ENCODE measurements around the gene FAN1. TPM values are rescaled to one million over a fixed set of nuclear protein-coding genes. Genes with fewer than 3 reads are reported as not detected.

FAN1 gene
- total and polyA plus RNA-seq, 2 of the 13 experiments (the other 11 are each of a cell fraction or from before 2014, with no cell fraction given), result 10.8 to 20.1 TPM

- no peak for TF ChIP-seq LCORL (IDR thresholded peaks at IDR 0.05)
- TF ChIP-seq LCORL (CRISPR knock-in tag; IDR thresholded peaks at IDR 0.05), result no peak; the same call in 1 of the 2 replicates
- TF ChIP-seq ZNF143 (CRISPR knock-in tag; IDR thresholded peaks at IDR 0.05), result peak; percentile 41; the same call in 1 of the 2 replicates
Observed at GRCh38 chr15:30991255-30992235, 87.8 kb downstream of the FAN1 start, which contains the start of gene MTMR10 (continued).

GRCh38 chr15:30992249-30992864, 88.6 kb downstream of the FAN1 start:
- Histone ChIP-seq H3K4me1 (ENCODE audit: insufficient read depth, low read length) (peaks cover 35% of the 10 kb centered on the region), H3K4me2 (ENCODE audit: low read depth, low read length) (peak overlapping the region; percentile 93), H3K27me3 (ENCODE audit: control insufficient read depth in 1 of 2, insufficient read depth in 2 of 2, low read length in 2 of 2) (no peaks in the 10 kb centered on the region; a peak in 1 of 5 replicates), H3K79me2 (ENCODE audit: insufficient read depth, low read length) (peaks cover 23% of the 10 kb centered on the region), H3K9me3 (ENCODE audit: low read length) (no peaks in the 10 kb centered on the region), H3K36me3 (replicated peaks in 1 of 2; ENCODE audit: control insufficient read depth in 1 of 2, insufficient read depth in 2 of 2, low read length in 2 of 2) (peaks cover 0 to 4% of the 10 kb centered on the region in 2 experiments; a peak in 1 of 5 replicates), H3K27ac (ENCODE audit: extremely low read length, insufficient read depth, low read length) (peak overlapping the region; percentile 89), H3K9ac (ENCODE audit: insufficient read depth, low read depth, low read length) (peak overlapping the region; percentile 96), H2AFZ (ENCODE audit: low read length) (peak overlapping the region; percentile 29), H3K4me3 (replicated peaks in 1 of 3; ENCODE audit: insufficient read depth in 1 of 3, low read depth in 2 of 3, low read length in 3 of 3) (peak overlapping the region; percentile 93 to 98 (median 97)), H4K20me1 (ENCODE audit: insufficient read depth, low read length) (no peaks in the 10 kb centered on the region)
- 22% methylated on average over 7 of the region's 7 CpGs for WGBS (ENCODE audit: low lambda C conversion rate)
- ATAC-seq (peak; percentile 9; the same call in 1 of the 3 replicates), FAIRE-seq (no peak), DNase-seq (ENCODE audit: low spot score) (peak; percentile 27)
- BruUV-seq (replicated peaks), result no TSS peak
- TF ChIP-seq SAP130 (CRISPR knock-in tag; IDR thresholded peaks at IDR 0.05; ENCODE audit: low read depth) (0 out of 2 replicates have a peak, but pooled peaks have one; percentile 5), KMT2A (CRISPR knock-in tag; IDR thresholded peaks at IDR 0.05) (peak; percentile 18; the same call in 1 of the 2 replicates), ZNF7 (CRISPR knock-in tag; IDR thresholded peaks at IDR 0.05) (no peak), ZC3H4 (CRISPR knock-in tag; IDR thresholded peaks at IDR 0.05; ENCODE audit: borderline replicate concordance) (peak; percentile 85; the same call in 1 of the 2 replicates), ZBTB25 (CRISPR knock-in tag; IDR thresholded peaks at IDR 0.05) (0 out of 2 replicates have a peak, but pooled peaks have one; percentile 9), TFDP1 (CRISPR knock-in tag; IDR thresholded peaks at IDR 0.05; ENCODE audit: borderline replicate concordance) (peak; percentile 39; the same call in 1 of the 2 replicates), HDAC1 (CRISPR knock-in tag; IDR thresholded peaks at IDR 0.05) (0 out of 2 replicates have a peak, but pooled peaks have one; percentile 33), MED13 (CRISPR knock-in tag; IDR thresholded peaks at IDR 0.05) (no peak), MAX (IDR thresholded peaks at IDR 0.05) (peak; percentile 73), CHD4 (IDR thresholded peaks at IDR 0.05; ENCODE audit: borderline replicate concordance, low read length) (no peak), ZNF12 (CRISPR knock-in tag; IDR thresholded peaks at IDR 0.05) (0 out of 2 replicates have a peak, but pooled peaks have one; percentile 2), NONO (IDR thresholded peaks at IDR 0.05) (no peak), NONO (CRISPR knock-in tag; conservative IDR thresholded peaks at IDR 0.05) (no peak), MYC (CRISPR knock-in tag; IDR thresholded peaks at IDR 0.05; ENCODE audit: borderline replicate concordance) (peak; percentile 31; the same call in 1 of the 2 replicates)
- intact Hi-C loops (cut with micrococcal nuclease; ENCODE audit: unreplicated experiment) (loop anchor here (5.0 to 10.0 kb wide), 3 partner anchors 88 to 132 kb away; partner anchors contain the start of gene FAN1), in situ Hi-C loops (cut with HindIII; ENCODE audit: extremely low pct_ligation_motif_present, low pct_unique_long_range_greater_than_20kb) (loop anchor here (25.0 kb wide), 1 partner anchor 145 kb away; no protein-coding TSS in a partner anchor)
- CTCF ChIA-PET (ENCODE audit: low intra/inter-chr PET ratio, low total read pairs), result no interaction called here
- POLR2A ChIA-PET, result interaction anchor here (1.2 to 2.8 kb wide), 9 partner anchors 9 to 165 kb away, joined by 4 to 21 read pairs (median 8); partner anchors contain the start of gene FAN1
